Mucosa of rectum (tissue), 2 donors: ENCODE results near the gene KIF6.

Source experiments
- H3K27ac ChIP-seq, 2 donors: one replicate each; pipeline ENCODE4 v1.7.0; 2013; ENCODE audit warnings: inconsistent platforms in 2 of 2, low read depth in 2 of 2, low read length in 2 of 2
- H3K27me3 ChIP-seq, 2 donors: one replicate each; pipeline ENCODE4 v1.7.0; 2013; ENCODE audit warnings: low read length in 2 of 2; ENCODE audit not compliant: control insufficient read depth in 2 of 2, insufficient read depth in 2 of 2
- H3K36me3 ChIP-seq, 2 donors: one replicate each; pipeline ENCODE4 v1.7.0; 2013; ENCODE audit warnings: low read length in 2 of 2; ENCODE audit not compliant: control insufficient read depth in 2 of 2, insufficient read depth in 2 of 2
- H3K4me1 ChIP-seq, 2 donors: one replicate each; pipeline ENCODE4 v1.7.0; 2013; ENCODE audit warnings: low read length in 2 of 2, mild to moderate bottlenecking in 1 of 2; ENCODE audit not compliant: control insufficient read depth in 2 of 2, insufficient read depth in 2 of 2
- H3K4me3 ChIP-seq, 2 donors: one replicate each; pipeline ENCODE4 v1.7.0; 2013; ENCODE audit warnings: low read length in 2 of 2
- H3K9ac ChIP-seq, 2 donors: one replicate each; pipeline ENCODE4 v1.7.0; 2013; ENCODE audit warnings: low read length in 2 of 2, low read depth in 1 of 2, mild to moderate bottlenecking in 1 of 2
- H3K9me3 ChIP-seq, 2 donors: one replicate each; pipeline ENCODE4 v1.7.0; 2013; ENCODE audit warnings: low read length in 2 of 2; ENCODE audit not compliant: control insufficient read depth in 2 of 2
- donor health status: healthy.
- donor health status: Normal muscosa, but diverticular disease.

KIF6 gene

DNA sequence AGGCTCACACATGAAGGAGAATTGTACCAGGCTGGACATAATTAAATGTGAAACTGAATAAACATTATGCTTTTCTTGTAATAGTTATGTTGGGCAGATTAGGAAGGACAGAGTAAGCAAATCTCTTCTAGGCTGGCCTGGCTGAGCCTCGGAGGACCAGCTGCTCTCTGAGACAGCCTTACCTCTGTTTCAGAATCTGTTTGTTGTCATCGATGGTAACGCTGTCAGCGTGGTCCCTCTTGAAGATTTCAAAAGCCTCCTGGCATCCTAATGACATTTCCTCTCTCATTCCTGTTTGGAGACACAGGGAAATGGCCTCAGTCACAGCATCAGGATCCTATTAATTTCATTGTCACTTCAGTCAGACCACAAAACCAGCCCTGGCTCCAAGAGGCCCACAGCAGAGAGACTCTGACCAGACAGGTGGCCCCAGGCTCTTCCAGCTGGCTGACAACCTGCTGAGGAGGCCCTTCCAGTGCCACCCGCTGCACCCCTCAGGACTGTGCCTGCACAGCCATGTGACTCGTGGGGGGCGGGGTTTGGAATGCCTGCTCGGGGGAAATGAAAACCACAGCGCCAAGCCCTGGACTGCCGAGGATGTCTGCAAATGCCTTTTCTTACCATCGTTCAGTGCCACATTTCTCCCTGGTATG lies 294.2 kb downstream of the KIF6 start:
- Histone ChIP-seq H3K27ac (no peak overlapping the region), H3K9me3 (no peaks in the 10 kb centered on the region), H3K4me3 (no peak overlapping the region), H3K9ac (no peak overlapping the region), H3K4me1 (peaks cover 0 to 4% of the 10 kb centered on the region in 2 donors), H3K36me3 (no peaks in the 10 kb centered on the region), H3K27me3 (no peaks in the 10 kb centered on the region)

DNA sequence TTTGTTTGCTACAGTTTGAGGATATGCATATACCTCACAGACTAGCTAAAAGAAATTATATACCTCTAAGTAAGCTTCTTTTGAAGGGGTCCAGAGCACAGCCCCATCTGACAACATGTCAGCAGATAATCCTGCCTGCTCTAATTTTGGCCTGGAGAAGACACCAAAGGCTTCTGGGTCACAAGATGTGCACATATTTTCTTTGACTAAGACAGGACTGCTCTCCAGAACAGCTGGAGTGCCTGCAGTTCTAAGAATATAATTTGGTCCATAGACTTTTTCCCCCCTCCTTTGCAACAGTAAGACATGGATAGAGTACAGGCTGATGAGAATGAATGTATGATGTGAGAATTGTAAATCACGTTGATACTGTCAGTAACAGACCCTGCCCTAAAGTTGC lies 294.8 kb downstream of the KIF6 start:
- H3K27ac ChIP-seq = no peak overlapping the region
- no peak overlapping the region for H3K9ac ChIP-seq
- H3K36me3 ChIP-seq = no peaks in the 10 kb centered on the region
- peaks cover 0 to 4% of the 10 kb centered on the region in 2 donors for H3K4me1 ChIP-seq
- H3K9me3 ChIP-seq = no peaks in the 10 kb centered on the region
- no peaks in the 10 kb centered on the region for H3K27me3 ChIP-seq
- H3K4me3 ChIP-seq = no peak overlapping the region

DNA sequence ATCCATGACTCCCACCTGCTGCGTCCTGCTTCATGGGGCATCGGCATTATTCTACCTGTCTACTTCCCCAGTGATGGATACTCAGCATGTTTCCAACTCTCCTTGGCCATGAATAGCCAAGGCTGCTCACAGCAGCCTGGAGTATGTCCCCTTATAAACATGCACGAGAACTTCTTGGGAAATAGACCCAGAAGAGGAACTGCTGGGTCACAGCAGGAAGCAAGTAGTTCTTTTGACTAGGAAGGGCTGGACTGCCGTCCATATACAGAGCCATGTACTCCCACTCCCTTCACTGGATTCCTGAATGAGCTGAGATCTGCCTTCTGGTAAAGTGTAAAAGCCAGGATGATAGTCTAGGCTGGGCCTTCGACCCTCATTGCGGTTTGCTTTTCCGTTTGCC lies 296.4 kb downstream of the KIF6 start:
- no peaks in the 10 kb centered on the region for H3K9me3 ChIP-seq
- no peak overlapping the region for H3K27ac ChIP-seq
- H3K4me3 ChIP-seq = no peak overlapping the region
- H3K9ac ChIP-seq = no peak overlapping the region
- H3K27me3 ChIP-seq = no peaks in the 10 kb centered on the region
- no peaks in the 10 kb centered on the region for H3K36me3 ChIP-seq
- H3K4me1 ChIP-seq = peaks cover 0 to 4% of the 10 kb centered on the region in 2 donors

DNA sequence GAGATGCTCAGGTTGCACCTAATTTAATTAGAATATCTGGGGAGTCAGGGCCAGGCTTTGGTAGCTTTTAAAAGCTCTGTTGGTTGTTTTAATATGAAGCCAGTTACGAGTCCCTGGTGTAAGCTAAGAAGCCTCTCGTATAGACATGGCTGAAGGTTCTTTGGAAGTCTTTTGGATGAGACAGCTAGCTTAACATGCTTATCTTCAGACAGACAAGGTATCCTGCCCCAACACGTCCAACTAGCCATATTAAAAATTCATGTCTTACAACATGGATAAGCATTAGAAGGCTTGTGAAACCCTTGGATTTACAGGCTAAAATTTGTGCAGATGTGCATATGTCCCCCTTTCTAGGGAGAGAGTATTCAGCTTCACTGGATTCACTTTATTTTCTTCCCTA lies 297.1 kb downstream of the KIF6 start:
- peaks cover 0 to 4% of the 10 kb centered on the region in 2 donors for H3K4me1 ChIP-seq
- H3K36me3 ChIP-seq = no peaks in the 10 kb centered on the region
- no peak overlapping the region for H3K4me3 ChIP-seq
- no peaks in the 10 kb centered on the region for H3K27me3 ChIP-seq
- no peak overlapping the region for H3K27ac ChIP-seq
- H3K9ac ChIP-seq = no peak overlapping the region
- H3K9me3 ChIP-seq = no peaks in the 10 kb centered on the region

DNA sequence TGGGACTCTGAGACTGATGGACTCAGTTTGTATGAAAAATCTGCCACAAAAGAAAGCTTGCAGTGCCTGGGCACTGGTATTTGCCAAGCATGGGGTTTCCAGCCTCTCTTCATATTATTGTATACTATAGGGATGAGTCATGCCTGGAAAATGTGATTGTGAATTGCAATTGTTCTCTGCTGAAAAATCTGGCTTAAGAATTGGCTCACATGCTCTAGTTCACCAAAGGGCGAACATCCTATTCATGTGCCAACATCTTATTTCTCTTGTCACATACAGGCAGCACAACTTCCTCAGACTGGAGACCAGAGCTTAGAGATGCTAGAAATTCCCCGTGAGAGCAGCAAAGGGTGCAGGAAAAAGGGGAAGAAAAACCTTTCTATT lies 299.1 kb downstream of the KIF6 start:
- H3K9me3 ChIP-seq = no peaks in the 10 kb centered on the region
- H3K36me3 ChIP-seq = no peaks in the 10 kb centered on the region
- H3K27ac ChIP-seq = no peak overlapping the region
- H3K4me3 ChIP-seq = no peak overlapping the region
- H3K27me3 ChIP-seq = no peaks in the 10 kb centered on the region
- H3K4me1 ChIP-seq = peaks cover 0 to 6% of the 10 kb centered on the region in 2 donors
- no peak overlapping the region for H3K9ac ChIP-seq

DNA sequence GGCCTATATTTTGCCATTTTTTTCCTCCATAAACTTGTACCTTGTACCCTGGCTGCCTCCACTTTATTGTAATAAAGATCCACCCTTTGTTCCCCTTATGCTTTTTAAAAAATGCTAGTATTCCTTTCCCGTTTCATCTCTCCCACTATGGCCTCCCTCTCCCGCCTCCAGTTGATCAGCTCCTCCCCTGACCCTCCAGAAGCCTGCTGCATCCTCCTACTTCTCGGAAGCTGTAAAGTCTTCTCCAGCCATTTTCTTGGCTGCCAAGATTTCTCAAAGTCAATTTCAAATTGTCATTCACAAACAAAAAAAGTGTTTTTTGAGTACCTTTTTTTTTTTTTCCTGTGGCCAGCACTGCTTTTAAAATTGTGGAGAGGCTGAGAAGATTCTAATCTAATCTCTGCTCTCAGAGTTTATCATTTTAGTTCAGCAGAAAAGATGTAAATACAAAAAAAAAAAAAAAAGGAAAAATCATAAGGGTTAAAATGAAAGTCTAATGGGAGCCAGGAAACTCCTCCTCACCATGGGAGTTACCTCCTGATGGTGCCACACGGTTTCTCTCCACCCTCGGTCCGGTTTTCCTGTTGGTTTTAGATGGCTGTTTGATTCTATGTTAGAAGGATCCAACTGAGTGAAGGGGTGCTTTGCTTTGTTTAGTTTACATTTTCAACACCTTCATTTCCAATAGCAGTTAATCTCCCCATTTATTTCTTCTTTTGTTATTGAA lies 299.7 kb downstream of the KIF6 start:
- H3K36me3 ChIP-seq = no peaks in the 10 kb centered on the region
- H3K9ac ChIP-seq = no peak overlapping the region
- H3K27ac ChIP-seq = no peak overlapping the region
- no peak overlapping the region for H3K4me3 ChIP-seq
- peaks cover 0 to 9% of the 10 kb centered on the region in 2 donors for H3K4me1 ChIP-seq
- H3K27me3 ChIP-seq = no peaks in the 10 kb centered on the region
- H3K9me3 ChIP-seq = no peaks in the 10 kb centered on the region

DNA sequence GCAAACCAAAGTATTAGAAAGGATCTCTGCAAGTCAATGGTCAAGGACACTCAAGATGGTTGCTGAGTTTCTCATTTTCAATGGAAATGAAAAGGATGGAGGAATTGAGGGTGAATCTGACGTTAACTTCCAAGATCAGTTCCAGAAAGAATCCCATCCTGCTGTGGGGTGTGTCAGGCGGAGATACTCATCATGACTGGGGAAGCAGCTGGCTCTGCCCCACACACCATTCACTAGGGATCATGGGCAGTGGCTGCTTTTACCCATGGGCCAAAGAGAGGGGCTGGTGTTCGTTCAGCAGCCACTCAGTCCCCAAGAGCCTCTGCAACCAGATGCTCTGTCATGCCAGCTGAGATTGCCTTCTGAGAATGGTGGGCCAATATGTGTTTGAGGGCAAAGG lies 300.4 kb downstream of the KIF6 start:
- Histone ChIP-seq H3K27ac (no peak overlapping the region), H3K9me3 (no peaks in the 10 kb centered on the region), H3K4me3 (no peak overlapping the region), H3K4me1 (peaks cover 0 to 9% of the 10 kb centered on the region in 2 donors), H3K36me3 (no peaks in the 10 kb centered on the region), H3K9ac (no peak overlapping the region), H3K27me3 (no peaks in the 10 kb centered on the region)

DNA sequence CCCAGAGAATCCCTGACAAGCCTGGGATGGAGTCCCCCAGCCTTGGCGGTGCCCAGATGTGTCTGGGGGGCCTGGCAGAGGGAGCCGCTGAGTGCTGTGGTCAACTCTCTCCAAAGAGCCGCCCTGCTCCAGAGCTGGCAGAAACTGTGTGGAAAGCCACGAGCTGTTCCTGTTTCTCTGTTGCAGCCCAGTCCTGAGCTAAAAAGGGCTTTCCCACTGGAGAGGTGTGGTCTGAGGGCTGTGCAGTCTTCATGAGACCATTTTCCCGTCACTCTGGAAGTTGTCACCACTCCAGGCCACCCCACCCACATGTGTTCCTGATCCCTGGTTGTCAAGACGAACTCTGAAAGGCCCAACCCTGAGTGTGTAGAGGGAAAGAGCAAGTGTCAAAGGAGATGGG lies 303.0 kb downstream of the KIF6 start:
- Histone ChIP-seq H3K9me3 (no peaks in the 10 kb centered on the region), H3K27me3 (no peaks in the 10 kb centered on the region), H3K27ac (no peak overlapping the region), H3K36me3 (no peaks in the 10 kb centered on the region), H3K4me1 (peaks cover 0 to 9% of the 10 kb centered on the region in 2 donors), H3K4me3 (no peak overlapping the region), H3K9ac (no peak overlapping the region)

DNA sequence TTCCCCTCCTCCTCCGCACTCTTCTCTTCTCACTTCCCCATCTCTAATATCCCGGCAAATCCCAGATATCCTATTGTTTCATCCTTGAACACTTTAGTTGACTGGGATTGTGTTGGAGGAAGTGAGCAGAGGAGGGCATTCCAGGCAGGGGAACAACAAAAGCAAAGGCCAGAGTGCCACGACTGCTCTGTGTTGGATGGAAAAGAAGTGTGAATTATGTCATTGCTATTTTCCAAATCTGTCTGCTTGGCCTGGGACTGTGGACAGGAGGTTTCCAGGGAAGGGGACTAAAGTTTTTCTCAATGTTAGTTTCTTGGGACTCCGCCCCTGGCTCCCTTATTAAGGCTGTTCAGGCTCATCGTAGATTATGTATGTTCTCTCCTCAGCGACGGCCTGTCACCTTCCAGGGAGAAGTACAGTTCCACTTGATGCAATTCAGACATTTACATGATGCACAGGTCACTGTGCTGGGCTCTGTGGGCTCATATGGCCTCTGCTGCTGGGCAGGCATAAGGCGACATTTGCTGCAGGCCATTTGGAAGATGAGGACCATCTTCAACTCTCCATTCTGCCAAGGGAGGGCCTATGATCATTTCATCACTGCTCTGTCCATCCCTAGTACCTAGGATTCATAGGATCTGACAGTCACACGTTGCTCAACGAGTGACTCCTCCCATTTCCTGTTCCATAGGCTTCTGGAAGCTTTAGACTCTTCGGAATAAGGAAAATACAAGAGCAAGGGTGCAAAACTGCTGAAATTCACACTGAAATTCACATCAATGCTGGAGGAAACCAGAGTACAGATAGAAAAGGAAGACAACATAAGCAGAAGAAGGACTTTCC lies 303.6 kb downstream of the KIF6 start:
- Histone ChIP-seq H3K9ac (no peak overlapping the region), H3K27ac (no peak overlapping the region), H3K9me3 (no peaks in the 10 kb centered on the region), H3K36me3 (no peaks in the 10 kb centered on the region), H3K4me1 (peaks cover 0 to 9% of the 10 kb centered on the region in 2 donors), H3K4me3 (no peak overlapping the region), H3K27me3 (no peaks in the 10 kb centered on the region)
